Prostate gland (tissue), 2 donors: ENCODE results near the gene COMT. TPM values are rescaled to one million over a fixed set of nuclear protein-coding genes. Genes with fewer than 3 reads are reported as not detected.

Experiments
- DNase-seq: peaks from one replicate; pipeline ENCODE4 v3.0.0-alpha.2; 2019; ENCODE audit warnings: low spot score
- H3K27ac ChIP-seq, 2 donors: fragments of 200-600 bp; sonication (generic); 2 replicates each; pipeline ENCODE4 v1.5.1; 2017 to 2019
- H3K27me3 ChIP-seq: fragments of 200-600 bp; sonication (generic); replicated peaks from 2 replicates; pipeline ENCODE4 v1.5.1; 2019; ENCODE audit not compliant: insufficient read depth
- H3K36me3 ChIP-seq, 2 donors: fragments of 200-600 bp; sonication (generic); 1 replicate in 1 of 2; 2 replicates in 1 of 2; pipeline versions ENCODE4 v1.5.1 to v1.8.1; 2017 to 2019
- H3K4me1 ChIP-seq: fragments of 200-600 bp; sonication (generic); replicated peaks from 2 replicates; pipeline ENCODE4 v1.5.1; 2019
- H3K4me3 ChIP-seq, 2 donors: fragments of 200-600 bp; sonication (generic); 2 replicates each; pipeline ENCODE4 v1.5.1; 2017 to 2019
- H3K9me3 ChIP-seq: fragments of 200-600 bp; sonication (generic); 2 replicates; pipeline ENCODE4 v1.5.1; 2017
- POLR2A ChIP-seq: fragments of 450-650 bp; IDR thresholded peaks from one replicate; pipeline ENCODE4 v1.6.1; 2016; ENCODE audit warnings: antibody characterized with exemption, mild to moderate bottlenecking
- POLR2AphosphoS5 ChIP-seq: sonication (generic); formaldehyde crosslinking; IDR thresholded peaks from one replicate; pipeline ENCODE4 v1.6.1; 2017; ENCODE audit warnings: antibody characterized with exemption
- WGBS: methylation state at CpG from one replicate; pipeline ENCODE4 v1.1.5; 2018; 5-methylcytosine and 5-hydroxymethylcytosine counted together
- intact Hi-C: fragments of 100-400 bp; cut with DNase I; formaldehyde crosslinking; loops from one replicate; pipeline ENCODE4 v1.14.2; 2022
- total RNA-seq, 2 donors: library from RNA; depleted of rRNA; stranded (reverse); fragments of >200 nt; gene quantifications; one replicate each; pipeline ENCODE4 v1.1.0, GENCODE V29; 2016
- TF ChIP-seq, protein P1 (sequence below), 4 experiments: fragments of 200-600 bp in 2 of 4; fragments of 450-650 bp in 2 of 4; sonication (generic) in 2 of 4; IDR thresholded peaks; 1 replicate in 3 of 4; 2 replicates in 1 of 4; pipeline ENCODE4 v1.5.1; 2016 to 2019; ENCODE audit warnings: antibody characterized with exemption in 4 of 4, mild to moderate bottlenecking in 2 of 4, moderate library complexity in 2 of 4

Gene COMT
- total RNA-seq, 2 donors from 2014 or later = 456 to 513 TPM

DNA sequence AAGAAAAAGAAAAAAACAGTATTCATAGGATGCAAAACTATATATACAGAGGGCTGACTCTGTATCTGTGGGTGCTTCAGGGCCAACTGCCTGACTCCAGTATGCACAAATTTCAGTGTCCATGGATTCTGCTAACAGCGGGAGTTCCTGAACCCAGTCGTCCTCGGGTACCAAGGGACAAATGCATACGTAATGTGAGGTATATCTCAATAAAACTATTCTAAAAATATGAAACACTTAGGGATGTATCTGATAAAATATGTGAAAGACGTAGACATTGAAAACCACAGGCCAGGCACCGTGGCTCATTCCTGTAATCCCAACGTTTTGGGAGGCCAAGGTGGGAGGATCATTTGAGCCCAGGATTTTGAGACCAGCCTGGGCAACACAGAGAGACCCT, 13.9 kb upstream of the COMT start:
- 91% methylated on average over 7 of the region's 7 CpGs for WGBS
- intact Hi-C loops = no loop called here
- TF ChIP-seq POLR2A = no peak
- TF ChIP-seq, protein P1, sequence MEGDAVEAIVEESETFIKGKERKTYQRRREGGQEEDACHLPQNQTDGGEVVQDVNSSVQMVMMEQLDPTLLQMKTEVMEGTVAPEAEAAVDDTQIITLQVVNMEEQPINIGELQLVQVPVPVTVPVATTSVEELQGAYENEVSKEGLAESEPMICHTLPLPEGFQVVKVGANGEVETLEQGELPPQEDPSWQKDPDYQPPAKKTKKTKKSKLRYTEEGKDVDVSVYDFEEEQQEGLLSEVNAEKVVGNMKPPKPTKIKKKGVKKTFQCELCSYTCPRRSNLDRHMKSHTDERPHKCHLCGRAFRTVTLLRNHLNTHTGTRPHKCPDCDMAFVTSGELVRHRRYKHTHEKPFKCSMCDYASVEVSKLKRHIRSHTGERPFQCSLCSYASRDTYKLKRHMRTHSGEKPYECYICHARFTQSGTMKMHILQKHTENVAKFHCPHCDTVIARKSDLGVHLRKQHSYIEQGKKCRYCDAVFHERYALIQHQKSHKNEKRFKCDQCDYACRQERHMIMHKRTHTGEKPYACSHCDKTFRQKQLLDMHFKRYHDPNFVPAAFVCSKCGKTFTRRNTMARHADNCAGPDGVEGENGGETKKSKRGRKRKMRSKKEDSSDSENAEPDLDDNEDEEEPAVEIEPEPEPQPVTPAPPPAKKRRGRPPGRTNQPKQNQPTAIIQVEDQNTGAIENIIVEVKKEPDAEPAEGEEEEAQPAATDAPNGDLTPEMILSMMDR (IDR thresholded peaks at IDR 0.05) = no peak
- no peak for TF ChIP-seq POLR2AphosphoS5
- Histone ChIP-seq H3K9me3 (no peaks in the 10 kb centered on the region), H3K27ac (no peak overlapping the region), H3K4me1 (no peaks in the 10 kb centered on the region), H3K4me3 (no peak overlapping the region), H3K27me3 (no peaks in the 10 kb centered on the region), H3K36me3 (no peaks in the 10 kb centered on the region)
- no peak for DNase-seq

- TF ChIP-seq, protein P1 (IDR thresholded peaks at IDR 0.05) = no peak
- TF ChIP-seq POLR2AphosphoS5 (no peak), POLR2A (no peak)
- no peaks in the 10 kb centered on the region for H3K36me3 ChIP-seq
- no peak for DNase-seq
- H3K27ac ChIP-seq = no peak overlapping the region
- H3K4me1 ChIP-seq = peaks cover under 1% of the 10 kb centered on the region
- intact Hi-C loops = no loop called here
- no peaks in the 10 kb centered on the region for H3K9me3 ChIP-seq
- H3K27me3 ChIP-seq = no peaks in the 10 kb centered on the region
- WGBS = 83% methylated on average over 11 of the region's 11 CpGs
- no peak overlapping the region for H3K4me3 ChIP-seq
These were observed 13.4 kb upstream of the COMT start for GRCh38 chr22:19928207-19928606.

DNA sequence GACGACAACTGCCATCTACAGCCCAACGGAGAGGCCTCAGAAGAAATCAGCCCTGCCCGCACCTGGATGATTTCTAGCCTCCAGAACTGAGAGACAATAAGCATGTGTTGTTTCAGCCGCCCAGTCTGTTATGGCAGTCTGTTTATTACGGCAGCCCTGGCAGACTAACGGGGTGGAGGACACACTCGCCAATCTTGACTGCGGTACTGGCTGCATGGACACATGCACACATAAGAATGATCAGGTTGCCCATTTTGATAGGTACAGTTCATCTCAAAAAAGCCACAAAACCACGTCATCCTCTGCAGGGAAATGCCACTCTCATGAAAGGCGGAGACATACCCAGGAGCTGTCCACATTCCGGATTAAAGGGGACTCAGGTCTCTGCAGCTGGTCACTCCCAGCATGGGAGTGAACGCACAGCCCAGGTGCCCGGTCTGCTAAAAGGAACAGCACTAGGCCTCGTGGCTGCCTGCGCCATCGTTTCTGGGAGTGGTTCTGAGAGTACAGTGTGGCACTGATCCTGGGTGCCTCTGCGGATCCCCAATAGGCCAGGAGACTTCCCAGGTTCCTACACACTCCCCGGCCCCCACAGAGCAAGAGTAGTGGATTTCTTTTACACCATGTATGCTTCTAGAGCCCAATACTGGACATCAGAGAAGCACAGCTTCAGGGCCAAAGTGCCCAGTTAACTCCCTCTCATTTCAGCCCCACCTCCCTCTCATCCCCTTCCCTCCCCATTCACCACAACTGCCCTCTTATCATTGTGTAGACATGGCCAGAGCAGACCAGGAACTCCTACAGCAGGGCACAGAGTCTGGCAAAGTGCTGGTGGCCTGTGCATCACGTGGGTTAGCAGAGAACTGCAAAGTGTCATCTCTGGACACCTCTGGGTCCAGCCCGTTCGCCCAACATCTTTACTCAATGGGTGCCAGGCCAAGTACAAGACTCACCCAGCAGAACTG, 11.7 kb upstream of the COMT start:
- Histone ChIP-seq H3K27me3 (no peaks in the 10 kb centered on the region), H3K9me3 (no peaks in the 10 kb centered on the region), H3K4me3 (no peak overlapping the region), H3K4me1 (peaks cover 7% of the 10 kb centered on the region), H3K27ac (no peak overlapping the region), H3K36me3 (no peaks in the 10 kb centered on the region)
- no peak for DNase-seq
- intact Hi-C loops = no loop called here
- 88% methylated on average over 21 of the region's 21 CpGs for WGBS
- TF ChIP-seq POLR2A (no peak), POLR2AphosphoS5 (no peak)

DNA sequence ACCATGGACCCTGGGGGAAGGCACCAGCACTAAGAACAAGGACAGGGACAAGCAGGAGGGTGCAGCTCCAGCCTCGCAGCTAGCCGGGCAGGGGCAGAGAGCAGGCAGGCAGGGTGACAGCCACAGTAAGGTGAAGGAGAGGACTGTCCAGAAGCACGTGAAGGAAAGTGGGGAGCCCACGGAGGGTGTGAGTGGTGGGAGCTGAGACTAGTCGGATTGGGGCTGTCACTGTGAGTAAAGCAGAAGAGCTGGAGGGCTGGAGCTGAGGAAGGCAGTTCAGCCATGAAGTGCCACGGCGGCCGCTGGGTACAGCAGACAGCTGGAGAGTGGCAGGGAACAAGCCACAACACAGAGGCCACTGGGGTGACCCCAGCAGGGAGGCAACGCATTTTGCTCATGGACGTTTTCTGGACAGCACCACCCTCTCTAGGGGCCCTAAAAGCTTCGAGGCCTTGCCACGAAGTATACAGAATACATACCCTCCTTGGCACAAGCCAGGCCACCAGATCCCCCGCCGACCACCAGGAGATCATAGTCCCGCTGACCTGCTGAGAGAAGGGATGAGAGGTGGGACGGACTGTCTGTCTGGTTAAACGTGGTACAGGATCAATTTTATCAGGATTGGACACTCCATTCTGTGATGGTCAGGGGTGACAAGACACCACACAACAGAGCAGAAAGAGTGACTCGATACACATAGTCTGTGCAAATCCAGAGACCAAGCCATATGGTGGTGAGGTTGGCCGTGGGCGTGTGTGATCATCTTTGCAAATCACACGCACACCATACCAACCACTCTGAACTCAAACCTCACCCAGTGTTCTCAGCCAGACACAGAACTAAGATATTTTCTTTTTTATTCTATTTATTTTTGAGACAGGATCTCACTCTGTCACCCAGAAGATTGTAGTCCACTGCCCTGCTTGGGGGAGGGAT, 10.8 kb upstream of the COMT start:
- TF ChIP-seq POLR2A (no peak), POLR2AphosphoS5 (no peak)
- TF ChIP-seq, protein P1 (IDR thresholded peaks at IDR 0.05) = no peak
- Histone ChIP-seq H3K36me3 (no peaks in the 10 kb centered on the region), H3K4me1 (peaks cover 7% of the 10 kb centered on the region), H3K4me3 (no peak overlapping the region), H3K27ac (no peak overlapping the region), H3K9me3 (no peaks in the 10 kb centered on the region), H3K27me3 (no peaks in the 10 kb centered on the region)
- no peak for DNase-seq
- intact Hi-C loops = no loop called here
- 89% methylated on average over 21 of the region's 21 CpGs for WGBS

DNA sequence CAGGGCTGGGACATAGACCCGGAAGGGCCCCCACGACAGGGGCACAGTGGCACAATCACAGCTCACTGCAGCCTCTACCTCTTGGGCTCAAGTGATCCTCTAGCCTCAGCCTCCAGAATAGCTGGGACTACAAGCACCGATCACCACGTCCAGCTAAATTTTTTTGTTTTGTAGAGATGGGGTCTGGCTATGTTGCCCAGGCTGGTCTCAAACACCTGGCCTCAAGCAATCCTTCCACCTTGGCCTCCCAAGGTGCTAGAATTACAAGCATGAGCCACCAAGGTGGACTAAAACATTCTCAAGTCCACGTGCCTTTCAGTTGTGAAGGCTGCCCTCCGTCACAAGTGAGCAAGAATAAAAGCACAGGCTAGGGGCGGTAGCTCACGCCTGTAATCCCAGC, 10.1 kb upstream of the COMT start:
- Histone ChIP-seq H3K27me3 (no peaks in the 10 kb centered on the region), H3K4me1 (peaks cover 8% of the 10 kb centered on the region), H3K36me3 (no peaks in the 10 kb centered on the region), H3K9me3 (no peaks in the 10 kb centered on the region), H3K27ac (no peak overlapping the region), H3K4me3 (no peak overlapping the region)
- no peak for TF ChIP-seq POLR2AphosphoS5
- TF ChIP-seq, protein P1 (IDR thresholded peaks at IDR 0.05) = no peak
- no peak for TF ChIP-seq POLR2A
- no peak for DNase-seq
- WGBS = 98% methylated on average over 8 of the region's 8 CpGs
- intact Hi-C loops = no loop called here
